Endothelial cell of hepatic sinusoid (primary cell): ENCODE data around the gene DENND2A.
"Not testable (repeated sequence)": the region's sequence is repeated elsewhere in the genome, so short reads cannot be mapped to it uniquely, and the experiment has no call there.

ENCODE experiments used
- in situ Hi-C: cut with HindIII; loops from 2 replicates; pipeline ENCODE4 v1.10.0; 2017; ENCODE audit warnings: low sequenced_read_pairs

Gene DENND2A

GRCh38 chr7:140623980-140624379 lies 16.6 kb downstream of the DENND2A start:
- in situ Hi-C loops = no loop called here

- in situ Hi-C loops = no loop called here
Observed at GRCh38 chr7:140621401-140622021, 19.1 kb downstream of the DENND2A start.

- in situ Hi-C loops = not testable (repeated sequence)
Observed at GRCh38 chr7:140619915-140620510, 20.6 kb downstream of the DENND2A start.

- in situ Hi-C loops = no loop called here
Observed at GRCh38 chr7:140619176-140619575, 21.4 kb downstream of the DENND2A start.

GRCh38 chr7:140618306-140618705 lies 22.3 kb downstream of the DENND2A start:
- in situ Hi-C loops = no loop called here

- in situ Hi-C loops = no loop called here
Observed at GRCh38 chr7:140617081-140617480, 23.5 kb downstream of the DENND2A start.

- in situ Hi-C loops = no loop called here
Observed at GRCh38 chr7:140616328-140616727, 24.3 kb downstream of the DENND2A start.

- in situ Hi-C loops = no loop called here
Observed at GRCh38 chr7:140611641-140612040, 29.0 kb downstream of the DENND2A start.

GRCh38 chr7:140610204-140611165 lies 30.1 kb downstream of the DENND2A start:
- in situ Hi-C loops = no loop called here

GRCh38 chr7:140609646-140610045 lies 31.0 kb downstream of the DENND2A start:
- in situ Hi-C loops = no loop called here

- in situ Hi-C loops = no loop called here
Observed at GRCh38 chr7:140607441-140607989, 33.1 kb downstream of the DENND2A start.

- in situ Hi-C loops = no loop called here
Observed at GRCh38 chr7:140605337-140605736, 35.3 kb downstream of the DENND2A start.

- in situ Hi-C loops = no loop called here
Observed at GRCh38 chr7:140604760-140605159, 35.9 kb downstream of the DENND2A start.

- in situ Hi-C loops = no loop called here
Observed at GRCh38 chr7:140604076-140604475, 36.5 kb downstream of the DENND2A start.

- in situ Hi-C loops = no loop called here
Observed at GRCh38 chr7:140601566-140602174, 38.9 kb downstream of the DENND2A start.

- in situ Hi-C loops = no loop called here
Observed at GRCh38 chr7:140600341-140600740, 40.3 kb downstream of the DENND2A start.

GRCh38 chr7:140597428-140597949 lies 43.1 kb downstream of the DENND2A start:
- in situ Hi-C loops = loop anchor here (5.0 kb wide), 1 partner anchor 75 kb away; no protein-coding TSS in a partner anchor

- in situ Hi-C loops = loop anchor here (5.0 kb wide), 1 partner anchor 74 kb away; no protein-coding TSS in a partner anchor
Observed at GRCh38 chr7:140596519-140597427, 43.8 kb downstream of the DENND2A start.

- in situ Hi-C loops = loop anchor here (5.0 kb wide), 1 partner anchor 73 kb away; no protein-coding TSS in a partner anchor
Observed at GRCh38 chr7:140595468-140596092, 45.0 kb downstream of the DENND2A start.
